Measurements from ENCODE around the gene FMOD.

DNA sequence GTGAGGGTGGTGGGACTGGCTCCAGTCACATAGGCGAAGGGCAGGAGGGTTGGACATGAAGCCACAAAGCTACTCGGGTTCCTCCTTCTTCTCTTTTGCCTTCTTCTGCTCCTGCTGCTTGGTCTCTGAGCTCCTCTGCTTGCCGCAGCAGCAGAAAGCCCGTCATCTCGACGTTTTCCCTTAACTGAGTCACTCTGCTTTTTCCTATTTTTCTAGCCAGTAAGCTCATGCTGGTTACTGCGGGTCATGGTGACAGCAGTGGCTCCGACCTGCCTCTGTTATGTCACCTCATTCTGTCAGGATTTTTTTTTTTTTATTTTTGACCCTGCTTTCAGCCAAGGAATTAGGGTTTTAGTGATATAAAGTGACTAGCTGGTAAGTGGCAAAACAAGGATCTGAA, 2.6 kb upstream of the FMOD start:
- TF ChIP-seq POLR2A (IDR thresholded peaks at IDR 0.05), result no peak
- TF ChIP-seq, protein P1, sequence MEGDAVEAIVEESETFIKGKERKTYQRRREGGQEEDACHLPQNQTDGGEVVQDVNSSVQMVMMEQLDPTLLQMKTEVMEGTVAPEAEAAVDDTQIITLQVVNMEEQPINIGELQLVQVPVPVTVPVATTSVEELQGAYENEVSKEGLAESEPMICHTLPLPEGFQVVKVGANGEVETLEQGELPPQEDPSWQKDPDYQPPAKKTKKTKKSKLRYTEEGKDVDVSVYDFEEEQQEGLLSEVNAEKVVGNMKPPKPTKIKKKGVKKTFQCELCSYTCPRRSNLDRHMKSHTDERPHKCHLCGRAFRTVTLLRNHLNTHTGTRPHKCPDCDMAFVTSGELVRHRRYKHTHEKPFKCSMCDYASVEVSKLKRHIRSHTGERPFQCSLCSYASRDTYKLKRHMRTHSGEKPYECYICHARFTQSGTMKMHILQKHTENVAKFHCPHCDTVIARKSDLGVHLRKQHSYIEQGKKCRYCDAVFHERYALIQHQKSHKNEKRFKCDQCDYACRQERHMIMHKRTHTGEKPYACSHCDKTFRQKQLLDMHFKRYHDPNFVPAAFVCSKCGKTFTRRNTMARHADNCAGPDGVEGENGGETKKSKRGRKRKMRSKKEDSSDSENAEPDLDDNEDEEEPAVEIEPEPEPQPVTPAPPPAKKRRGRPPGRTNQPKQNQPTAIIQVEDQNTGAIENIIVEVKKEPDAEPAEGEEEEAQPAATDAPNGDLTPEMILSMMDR (IDR thresholded peaks at IDR 0.05), result no peak

Measured in thyroid gland (tissue), 4 donors.